GM12891 (cell line): ENCODE results near the gene LGR5.

ENCODE experiments used
- PAX5 ChIP-seq: IDR thresholded peaks from 2 replicates; pipeline ENCODE4 v1.6.1; 2011; ENCODE audit warnings: low read length, moderate library complexity, mild to moderate bottlenecking; ENCODE audit not compliant: insufficient read depth, severe bottlenecking
- POLR2A ChIP-seq: IDR thresholded peaks from 2 replicates; pipeline ENCODE4 v1.6.1; 2011; ENCODE audit warnings: low read depth, low read length, control low read depth
- POLR2AphosphoS5 ChIP-seq: IDR thresholded peaks from 2 replicates; pipeline ENCODE4 v1.6.1; 2011; ENCODE audit warnings: low read depth, low read length, control low read depth
- SPI1 ChIP-seq: IDR thresholded peaks from 2 replicates; pipeline ENCODE4 v1.6.1; 2011; ENCODE audit warnings: low read depth, low read length, control low read depth
- TAF1 ChIP-seq: IDR thresholded peaks from 2 replicates; pipeline ENCODE4 v1.6.1; 2011; ENCODE audit warnings: low read depth, low read length, control low read depth

DNA sequence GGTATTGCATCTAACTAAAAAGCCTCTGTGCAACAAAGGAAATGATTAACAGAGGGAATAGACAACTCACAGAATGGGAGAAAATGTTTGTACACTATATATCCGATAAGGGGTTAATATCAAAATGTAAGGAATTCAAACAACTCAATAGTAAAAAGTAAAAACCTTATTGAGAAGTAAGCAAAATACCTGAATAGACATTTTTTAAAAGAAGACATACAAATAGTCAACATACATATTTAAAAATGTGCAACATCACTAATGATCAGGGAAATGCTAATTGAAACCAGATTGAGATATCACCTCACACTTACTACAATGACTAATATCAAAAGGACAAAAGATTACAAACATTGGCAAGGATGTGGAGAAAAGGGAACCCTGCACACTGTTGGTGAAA, 31.9 kb upstream of the LGR5 start:
- TF ChIP-seq POLR2AphosphoS5 (no peak), POLR2A (no peak), PAX5 (no peak), TAF1 (no peak), SPI1 (no peak)
